Stimulated activated CD4-positive, alpha-beta T cell treated with anti-CD3 and anti-CD28 coated beads, Interleukin-2, amount 100 ng/mL, for 48 hours (primary cell): ENCODE measurements around the gene ADCY1.
"Not testable (repeated sequence)": the region's sequence is repeated elsewhere in the genome, so short reads cannot be mapped to it uniquely, and the experiment has no call there.

Source experiments
- DNase-seq, 2 donors: peaks; one replicate each; pipeline ENCODE4 v3.0.0-alpha.2; 2020

The ADCY1 gene

DNA sequence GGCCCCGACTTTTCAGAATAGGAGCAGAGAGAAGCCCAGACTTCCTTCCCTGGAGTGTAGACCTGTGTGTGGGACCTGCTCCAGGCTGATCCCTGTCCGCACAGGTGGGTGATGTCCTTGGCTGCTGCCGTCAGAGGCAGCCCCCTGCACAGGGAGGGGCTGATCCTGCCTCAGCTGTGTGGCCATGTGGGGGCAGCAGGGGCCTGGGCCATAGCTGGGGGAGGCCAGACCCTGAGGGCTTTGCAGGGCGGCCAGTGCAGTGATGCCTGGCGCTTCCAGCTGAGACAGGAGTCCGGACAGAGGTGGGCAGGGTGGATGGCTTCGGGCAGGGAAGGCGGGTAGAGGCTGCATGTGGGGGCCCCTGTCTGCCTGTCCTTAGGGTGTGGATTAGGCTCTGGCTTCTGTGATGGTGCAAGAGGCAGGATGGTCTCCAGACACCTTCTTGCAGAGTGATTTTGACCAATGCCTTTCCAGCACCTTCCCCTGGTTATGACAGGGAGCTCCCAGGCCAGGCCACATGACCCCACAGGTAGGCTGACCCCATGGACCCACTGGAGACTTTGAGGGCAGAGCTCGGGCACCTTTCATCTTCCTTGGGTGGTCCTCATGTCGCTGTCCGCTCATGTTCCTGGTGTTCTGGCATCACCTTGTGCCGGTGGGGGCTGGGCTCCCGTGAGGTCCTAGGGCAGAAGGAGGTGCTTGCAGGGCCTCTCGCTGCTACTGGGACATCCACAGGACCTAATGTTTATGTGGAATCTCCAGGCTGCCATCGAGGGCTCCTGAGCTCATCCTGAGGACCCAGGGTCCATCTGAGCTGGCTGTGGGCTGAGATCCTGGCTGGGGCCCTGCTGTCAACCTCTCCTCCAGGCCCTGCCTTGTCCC lies 141.5 kb downstream of the ADCY1 start:
- DNase-seq, result no peak

- DNase-seq, result no peak
Observed at GRCh38 chr7:45716380-45717203, 142.4 kb downstream of the ADCY1 start.

DNA sequence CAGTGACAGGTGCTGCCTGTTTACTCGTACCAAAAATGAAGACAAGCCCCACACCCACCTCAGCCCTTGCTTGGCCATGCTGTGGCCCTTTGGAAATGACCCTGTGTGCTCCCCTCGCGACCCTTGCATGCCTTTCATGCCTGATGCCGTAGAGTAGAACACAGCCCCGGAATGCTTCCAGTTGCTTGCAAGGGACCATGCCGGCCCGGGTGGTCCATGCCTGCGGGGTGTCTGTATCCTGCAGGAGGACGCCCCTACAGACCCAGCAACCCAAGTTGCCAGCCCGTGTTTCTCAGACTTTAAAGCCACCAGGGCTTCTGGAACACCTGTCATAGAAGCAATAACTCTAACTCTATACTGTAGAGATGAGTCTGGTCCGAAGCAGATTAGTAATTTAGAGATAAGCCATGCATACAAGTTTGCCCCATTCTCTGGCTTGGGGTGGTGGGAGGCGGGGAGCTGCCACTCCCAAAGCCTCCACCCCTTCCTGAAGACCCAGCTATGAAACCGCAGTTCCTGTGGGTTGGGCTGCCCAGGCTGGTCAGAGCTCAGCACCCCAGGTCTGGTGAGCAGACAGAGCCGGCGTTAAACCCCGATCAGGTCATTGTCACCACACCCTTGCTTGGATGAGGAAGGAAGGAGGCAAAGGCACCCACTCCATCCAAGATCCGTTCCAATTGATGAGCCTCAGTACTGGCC lies 143.5 kb downstream of the ADCY1 start:
- DNase-seq, result no peak

DNA sequence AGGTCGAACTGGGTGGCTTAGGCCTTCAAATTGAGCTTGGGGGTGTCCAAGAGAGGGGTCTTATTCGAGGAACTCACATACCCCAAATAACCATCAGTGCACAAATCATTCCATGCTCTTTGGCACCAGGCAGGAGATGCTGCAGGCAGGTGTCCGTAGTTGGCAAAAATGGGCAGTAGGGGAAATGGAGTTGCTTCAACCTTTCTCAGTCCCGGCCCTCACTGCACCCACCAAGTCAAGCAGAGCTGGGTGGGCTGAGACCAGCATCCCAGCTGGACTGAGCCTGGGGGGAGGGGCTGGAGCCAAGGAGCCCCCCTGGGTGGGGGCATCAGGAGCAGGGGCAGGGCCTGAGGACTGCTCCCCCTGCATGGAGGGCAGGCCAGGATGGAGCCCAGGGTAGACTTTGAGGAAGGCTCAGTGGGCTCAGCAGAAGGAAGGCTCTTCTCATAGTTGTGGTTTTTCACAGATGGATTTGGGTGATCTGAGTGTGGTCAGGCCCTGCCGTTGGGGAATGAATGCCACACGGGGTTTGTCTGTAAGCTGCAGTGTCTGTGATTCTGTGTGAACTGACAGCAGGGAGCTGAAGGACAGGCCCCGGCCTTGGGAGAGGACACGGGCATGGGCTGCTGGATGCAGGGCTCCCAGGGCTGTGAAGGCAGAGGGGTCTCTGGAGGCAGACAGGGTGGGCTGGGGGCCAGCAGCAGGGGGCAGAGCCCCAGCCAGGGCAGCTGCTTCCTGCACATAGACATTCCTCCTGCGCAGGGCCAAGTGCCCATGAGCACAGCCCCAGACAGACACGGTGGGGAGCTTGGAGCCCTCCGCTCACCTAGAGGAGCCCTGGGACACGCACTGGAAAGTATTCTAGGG lies 144.5 kb downstream of the ADCY1 start:
- DNase-seq, result no peak

GRCh38 chr7:45720989-45721388 lies 146.8 kb downstream of the ADCY1 start:
- DNase-seq, result no peak

DNA sequence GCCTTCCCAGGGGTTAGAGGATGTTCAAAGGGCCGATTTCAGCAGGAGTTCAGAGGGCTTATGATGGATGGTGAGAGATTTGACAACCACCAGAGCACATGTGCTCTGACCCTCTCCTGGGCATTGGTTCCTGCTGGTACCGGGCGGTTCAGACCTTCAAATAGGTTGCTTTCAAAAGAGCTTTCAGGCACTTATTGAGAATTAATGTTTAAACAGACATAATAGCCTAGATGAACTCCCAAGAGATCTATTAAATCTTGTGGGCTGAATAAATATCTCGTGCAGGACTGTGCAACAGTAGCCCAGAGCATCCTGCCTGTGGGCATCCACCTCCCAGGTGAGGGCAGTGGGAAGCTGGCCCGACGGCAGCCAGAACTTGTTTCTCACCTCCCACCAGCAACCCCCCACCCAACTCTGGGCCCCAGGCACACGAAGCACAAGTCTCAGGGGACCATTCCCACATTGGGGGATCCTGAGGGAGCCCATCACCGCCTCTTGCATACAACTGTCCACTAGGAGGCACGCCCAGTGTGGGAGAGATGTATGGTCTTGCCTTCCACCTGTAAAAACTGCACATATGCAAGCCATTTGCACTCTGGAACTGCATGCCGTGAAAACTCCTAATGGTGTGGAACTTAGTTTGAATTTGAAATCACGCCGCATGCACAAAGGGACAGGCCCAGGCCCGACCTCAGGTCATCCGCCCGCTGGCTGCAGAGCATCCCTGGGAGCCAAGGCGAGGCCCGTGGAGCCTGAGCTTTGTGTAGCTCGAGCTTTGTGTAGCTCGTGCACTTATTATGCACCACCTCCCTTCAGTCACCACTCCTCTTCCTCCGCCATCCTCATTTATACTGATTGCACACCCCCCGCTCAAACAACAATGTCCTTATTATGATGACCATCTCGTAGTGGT lies 147.8 kb downstream of the ADCY1 start:
- no peak for DNase-seq

DNA sequence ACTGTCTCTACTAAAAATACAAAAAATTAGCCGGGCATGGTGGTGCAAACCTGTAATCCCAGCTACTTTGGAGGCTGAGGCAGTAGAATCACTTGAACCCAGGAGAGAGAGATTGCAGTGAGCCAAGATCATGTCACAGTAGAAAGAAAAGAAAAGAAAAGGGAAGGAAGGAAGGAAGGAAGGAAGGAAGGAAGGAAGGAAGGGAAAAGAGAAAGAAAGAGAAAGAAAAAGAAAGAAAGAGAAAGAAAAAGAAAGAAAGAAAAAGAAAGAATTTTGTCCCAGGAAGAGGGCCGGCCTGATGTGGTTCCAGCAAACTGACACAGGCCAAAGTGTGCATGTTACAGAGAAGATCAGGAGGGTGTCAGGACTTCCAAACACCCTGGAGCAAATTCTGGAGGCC lies 151.1 kb downstream of the ADCY1 start:
- not testable (repeated sequence) for DNase-seq

DNA sequence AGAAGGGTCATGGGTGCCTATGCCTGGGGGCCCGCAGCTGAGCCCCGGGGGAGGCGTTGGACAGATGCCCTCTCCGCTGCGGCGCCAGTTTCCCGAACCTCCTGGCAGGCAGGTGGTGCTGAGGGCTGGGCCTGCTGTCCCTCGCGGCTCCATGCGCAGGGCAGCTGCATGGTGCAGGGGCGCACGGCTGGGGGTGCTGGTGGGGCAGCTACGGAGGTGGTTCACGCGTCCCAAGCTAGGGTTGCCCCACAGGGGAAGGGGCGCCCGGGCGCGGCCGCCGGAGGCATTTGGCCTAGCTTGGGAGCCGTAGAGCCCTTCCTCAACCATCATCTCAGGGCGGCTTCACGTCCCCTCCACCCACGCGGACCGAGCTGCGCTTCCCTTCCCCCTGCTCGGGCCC lies 152.7 kb downstream of the ADCY1 start:
- no peak for DNase-seq

GRCh38 chr7:45731692-45732443 lies 157.7 kb downstream of the ADCY1 start:
- not testable (repeated sequence) for DNase-seq

DNA sequence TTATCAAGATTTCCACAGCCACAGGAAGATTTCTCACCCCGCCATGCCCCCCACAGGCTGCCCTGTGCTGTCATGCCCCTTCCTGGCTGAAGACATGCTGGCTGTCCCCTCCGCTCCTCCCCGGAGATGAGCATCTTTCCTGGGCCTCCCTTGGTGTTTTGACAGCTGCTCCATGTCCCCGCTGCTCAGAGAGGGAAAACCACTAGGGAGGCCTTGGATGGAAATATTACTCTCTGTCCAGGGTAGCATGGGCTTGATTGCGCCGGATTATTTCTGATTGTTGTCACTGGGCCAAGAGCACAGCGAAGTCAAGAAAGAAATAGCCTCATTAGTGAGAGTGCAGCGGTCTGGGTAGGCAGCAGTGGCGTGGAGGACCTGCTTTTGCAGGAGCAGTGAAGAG lies 164.8 kb downstream of the ADCY1 start:
- DNase-seq, result not testable (repeated sequence)

- not testable (repeated sequence) for DNase-seq
Observed at GRCh38 chr7:45740573-45740972, 166.4 kb downstream of the ADCY1 start.

DNA sequence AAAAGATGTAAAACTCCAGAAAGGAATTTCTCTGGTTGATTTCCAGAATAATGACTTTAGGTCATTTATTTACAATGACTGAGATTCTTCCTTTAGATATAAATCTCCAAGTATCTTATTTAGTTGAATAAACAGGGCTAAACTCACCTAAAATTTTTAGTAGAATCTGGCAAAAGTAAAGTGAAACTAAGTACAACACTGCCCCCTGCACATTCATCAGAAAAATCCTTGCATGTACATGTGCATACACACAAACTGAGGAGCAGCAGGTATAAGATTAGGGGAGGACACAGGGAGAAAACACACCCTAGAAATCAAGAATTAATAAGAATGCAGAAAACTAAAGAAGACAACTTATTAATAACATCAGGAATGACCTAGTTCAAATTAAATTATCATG lies 174.8 kb downstream of the ADCY1 start:
- DNase-seq, result not testable (repeated sequence)

DNA sequence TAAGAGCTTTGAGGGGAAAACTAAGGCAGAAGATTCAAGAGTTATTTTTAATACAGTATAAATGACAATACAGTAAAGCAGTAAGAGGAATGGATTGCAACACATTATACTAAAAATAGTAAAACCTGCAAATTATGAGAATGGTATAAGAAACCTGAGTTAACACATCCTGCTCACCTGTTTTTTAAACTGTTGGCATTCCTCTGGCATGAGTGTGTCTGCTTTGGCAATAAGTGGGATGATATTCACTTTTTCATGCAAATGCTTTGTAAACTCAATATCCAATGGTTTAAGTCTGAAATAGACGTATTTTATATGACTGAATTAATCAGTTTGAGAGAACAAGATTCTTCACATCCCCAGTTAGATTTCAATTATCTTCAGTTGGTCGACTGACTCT lies 177.2 kb downstream of the ADCY1 start:
- DNase-seq, result not testable (repeated sequence)

DNA sequence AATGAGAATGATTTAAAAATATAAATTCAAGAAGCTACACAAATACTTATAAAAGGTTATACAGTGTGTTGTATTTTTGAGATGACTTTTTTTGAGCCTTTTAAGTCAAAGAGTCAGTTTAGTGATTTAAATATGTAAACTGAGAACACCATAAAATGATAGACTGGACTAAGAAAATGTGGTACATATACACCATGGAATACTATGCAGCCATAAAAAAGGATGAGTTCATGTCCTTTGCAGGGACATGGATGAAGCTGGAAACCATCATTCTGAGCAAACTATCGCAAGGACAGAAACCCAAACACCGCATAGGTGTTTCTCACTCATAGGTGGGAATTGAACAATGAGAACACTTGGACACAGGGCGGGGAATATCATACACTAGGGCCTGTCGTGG lies 182.2 kb downstream of the ADCY1 start:
- DNase-seq, result not testable (repeated sequence)

DNA sequence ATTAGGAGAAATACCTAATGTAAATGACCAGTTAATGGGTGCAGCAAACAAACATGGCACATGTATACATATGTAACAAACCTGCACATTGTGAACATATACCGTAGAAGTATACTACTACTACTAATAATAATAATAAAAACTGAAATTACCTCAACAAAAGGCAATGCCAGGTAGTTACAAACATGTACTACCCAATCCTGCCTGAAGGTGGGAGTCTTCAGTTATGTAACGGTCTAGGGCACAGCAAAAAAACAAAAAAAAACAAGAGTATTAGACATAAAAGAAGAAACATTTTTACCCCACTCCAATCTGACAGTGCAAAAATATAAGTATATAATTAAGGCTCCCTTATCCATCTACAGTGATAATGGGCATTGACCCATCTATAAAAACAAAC lies 182.6 kb downstream of the ADCY1 start:
- DNase-seq, result not testable (repeated sequence)

DNA sequence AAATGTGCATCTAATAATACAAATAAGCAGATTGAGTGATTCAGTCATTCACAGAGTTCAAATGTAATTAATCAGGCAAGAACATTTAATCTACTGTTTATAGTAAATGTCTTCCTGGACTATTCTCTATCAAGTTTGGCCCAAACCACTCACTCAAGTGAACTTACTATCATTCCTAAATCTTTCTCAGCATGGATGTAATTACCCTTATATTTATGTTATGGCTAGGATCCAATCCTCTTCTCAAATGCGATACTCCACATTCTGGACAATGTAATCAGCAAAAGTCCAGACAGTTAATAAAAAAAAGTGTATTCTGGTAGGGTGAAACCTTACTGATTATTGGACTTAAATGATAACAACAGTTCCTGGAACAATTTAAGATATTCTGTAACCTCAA lies 185.3 kb downstream of the ADCY1 start:
- DNase-seq, result not testable (repeated sequence)

- DNase-seq, result not testable (repeated sequence)
Observed at GRCh38 chr7:45761545-45762205, 187.5 kb downstream of the ADCY1 start.

DNA sequence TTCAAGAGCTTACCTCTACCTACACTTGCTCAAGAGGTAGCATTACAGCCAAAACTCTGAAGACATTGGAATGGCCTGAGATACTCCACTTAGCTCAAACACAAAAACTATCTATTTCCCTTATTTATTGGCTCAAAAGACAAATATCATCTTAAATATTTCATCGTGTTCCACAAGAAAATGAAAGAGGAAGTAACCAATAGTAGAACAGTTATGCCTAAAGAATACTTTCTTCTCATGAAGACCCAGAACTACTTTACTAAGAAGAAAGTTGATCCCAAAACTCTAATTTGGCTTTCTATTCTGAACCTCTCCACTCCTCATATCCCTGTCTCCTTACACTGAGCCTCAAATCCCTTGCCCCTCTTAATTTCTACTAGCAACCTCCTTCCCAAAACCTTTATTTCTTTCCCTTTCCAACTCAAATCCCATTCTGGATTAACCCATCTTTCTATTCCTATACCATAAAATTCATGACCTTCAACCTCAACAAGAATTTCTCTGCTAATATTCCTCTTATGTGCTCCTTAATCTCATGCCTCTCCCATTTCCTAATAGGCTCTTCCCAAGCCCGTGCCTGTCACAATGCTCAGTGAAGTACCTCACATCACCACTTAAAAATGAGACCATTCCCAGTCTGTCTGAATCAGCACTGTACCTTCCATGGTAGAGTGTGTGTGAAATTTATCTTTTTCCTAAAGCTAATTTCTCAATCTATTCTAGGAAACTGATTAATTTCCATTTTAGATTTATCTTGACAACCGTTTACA lies 188.2 kb downstream of the ADCY1 start:
- DNase-seq, result not testable (repeated sequence)
